K562 (cell line): ENCODE data around the gene ATP6V1G1. TPM values are rescaled to one million over a fixed set of nuclear protein-coding genes. Genes with fewer than 3 reads are reported as not detected.

ENCODE experiments used
- ARHGAP35 ChIP-seq: fragments of 450-650 bp; IDR thresholded peaks from 2 replicates; pipeline ENCODE4 v1.6.1; 2018; ENCODE audit not compliant: partially characterized antibody
- HDAC6 ChIP-seq: IDR thresholded peaks from 2 replicates; pipeline ENCODE4 v1.6.1; 2012; ENCODE audit warnings: low read depth, mild to moderate bottlenecking, control low read depth, inconsistent platforms, low read length, moderate library complexity
- HSF4 ChIP-seq: fragments of 250-450 bp; sonication (Bioruptor Pico); IDR thresholded peaks from 2 replicates; pipeline ENCODE4 v2.1.2; 2022; ENCODE audit warnings: mild to moderate bottlenecking, moderate library complexity, borderline replicate concordance
- KLF16 ChIP-seq: IDR thresholded peaks from 2 replicates; pipeline ENCODE4 v1.6.1; 2016; ENCODE audit warnings: antibody characterized with exemption
- MNT ChIP-seq, 2 experiments: fragments of 450-650 bp; conservative IDR thresholded peaks; 2 replicates each; pipeline ENCODE4 v1.6.1; 2017; ENCODE audit warnings: mild to moderate bottlenecking in 2 of 2, moderate library complexity in 2 of 2
- MTA3 ChIP-seq: fragments of 450-650 bp; formaldehyde crosslinking; IDR thresholded peaks from 2 replicates; pipeline ENCODE4 v1.6.1; 2017; ENCODE audit warnings: mild to moderate bottlenecking, borderline replicate concordance
- NR2C2 ChIP-seq, 2 experiments: fragments of 200-800 bp in 1 of 2; sonication (Bioruptor generic) in 1 of 2; sonication (generic) in 1 of 2; formaldehyde crosslinking in 1 of 2; IDR thresholded peaks; 2 replicates each; pipeline versions ENCODE4 v1.6.1 to v1.8.0; 2016 to 2022; ENCODE audit warnings: mild to moderate bottlenecking in 1 of 2, missing compliant biosample characterization in 1 of 2, missing genetic modification characterization in 1 of 2, missing genetic modification reagents in 1 of 2
- THAP7 ChIP-seq: fragments of 250-450 bp; sonication (Bioruptor Pico); IDR thresholded peaks from 2 replicates; pipeline ENCODE4 v1.5.0; 2021
- ZBTB26 ChIP-seq: fragments of 450-650 bp; formaldehyde crosslinking; IDR thresholded peaks from 2 replicates; pipeline ENCODE4 v1.4.0; 2022; ENCODE audit warnings: missing genetic modification characterization
- ZNF184 ChIP-seq: sonication (generic); formaldehyde crosslinking; IDR thresholded peaks from 2 replicates; pipeline ENCODE4 v1.5.0; 2020; ENCODE audit warnings: missing genetic modification reagents
- ZSCAN32 ChIP-seq: fragments of 450-650 bp; formaldehyde crosslinking; IDR thresholded peaks from 2 replicates; pipeline ENCODE4 v1.4.0; 2020; ENCODE audit warnings: mild to moderate bottlenecking, moderate library complexity
- polyA plus RNA-seq, 8 experiments: library from polyadenylated mRNA; depleted of rRNA in 4 of 8; stranded (reverse) in 5 of 8; unstranded in 3 of 8; fragments of >200 nt; fragmentation: Nextera tagmentation in 2 of 8; fragmentation: Illumina TruSeq in 1 of 8; extraction: Ambion mirVana in 2 of 8; extraction: Trizol in 1 of 8; gene quantifications; 2 replicates each; pipeline versions ENCODE4 v1.2.1 to v1.2.3, GENCODE V29; 2011 to 2014; ENCODE audit warnings: inconsistent platforms in 1 of 8, missing spikeins in 1 of 8
- total RNA-seq, 7 experiments: library from RNA; depleted of rRNA in 6 of 7; stranded (reverse); fragments of >200 nt in 6 of 7; fragmentation: Illumina TruSeq in 2 of 7; extraction: Trizol in 2 of 7; gene quantifications; 2 replicates each; pipeline versions ENCODE4 v1.2.1 to v1.2.3, GENCODE V29; 2011 to 2021; ENCODE audit warnings: low replicate concordance in 1 of 7
- TF ChIP-seq, protein P1 (sequence below): fragments of 450-650 bp; formaldehyde crosslinking; conservative IDR thresholded peaks from 2 replicates; pipeline ENCODE4 v1.4.0; 2022; ENCODE audit warnings: mild to moderate bottlenecking, missing genetic modification characterization
- TF ChIP-seq, protein P2 (sequence below): IDR thresholded peaks from 2 replicates; pipeline ENCODE4 v1.6.1; 2011; ENCODE audit warnings: borderline replicate concordance, low read depth, mild to moderate bottlenecking, moderate library complexity, low read length; ENCODE audit not compliant: insufficient read depth, poor library complexity, severe bottlenecking
- TF ChIP-seq, protein P3 (sequence below): fragments of 250-450 bp; sonication (Bioruptor Pico); IDR thresholded peaks from 2 replicates; pipeline ENCODE4 v1.9.0; 2021; ENCODE audit warnings: mild to moderate bottlenecking
- TF ChIP-seq, protein P4 (sequence below): fragments of 450-650 bp; formaldehyde crosslinking; IDR thresholded peaks from 2 replicates; pipeline ENCODE4 v1.4.0; 2020; ENCODE audit warnings: mild to moderate bottlenecking, moderate library complexity

ATP6V1G1 gene
- total and polyA plus RNA-seq, 9 of the 15 experiments (the other 6 are each of a cell fraction or from before 2014, with no cell fraction given): 88.4 to 492 (median 193) TPM

- TF ChIP-seq, protein P1, sequence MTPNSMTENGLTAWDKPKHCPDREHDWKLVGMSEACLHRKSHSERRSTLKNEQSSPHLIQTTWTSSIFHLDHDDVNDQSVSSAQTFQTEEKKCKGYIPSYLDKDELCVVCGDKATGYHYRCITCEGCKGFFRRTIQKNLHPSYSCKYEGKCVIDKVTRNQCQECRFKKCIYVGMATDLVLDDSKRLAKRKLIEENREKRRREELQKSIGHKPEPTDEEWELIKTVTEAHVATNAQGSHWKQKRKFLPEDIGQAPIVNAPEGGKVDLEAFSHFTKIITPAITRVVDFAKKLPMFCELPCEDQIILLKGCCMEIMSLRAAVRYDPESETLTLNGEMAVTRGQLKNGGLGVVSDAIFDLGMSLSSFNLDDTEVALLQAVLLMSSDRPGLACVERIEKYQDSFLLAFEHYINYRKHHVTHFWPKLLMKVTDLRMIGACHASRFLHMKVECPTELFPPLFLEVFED (CRISPR knock-in tag): no peak; the same call in 1 of the 2 replicates
- TF ChIP-seq, protein P2, sequence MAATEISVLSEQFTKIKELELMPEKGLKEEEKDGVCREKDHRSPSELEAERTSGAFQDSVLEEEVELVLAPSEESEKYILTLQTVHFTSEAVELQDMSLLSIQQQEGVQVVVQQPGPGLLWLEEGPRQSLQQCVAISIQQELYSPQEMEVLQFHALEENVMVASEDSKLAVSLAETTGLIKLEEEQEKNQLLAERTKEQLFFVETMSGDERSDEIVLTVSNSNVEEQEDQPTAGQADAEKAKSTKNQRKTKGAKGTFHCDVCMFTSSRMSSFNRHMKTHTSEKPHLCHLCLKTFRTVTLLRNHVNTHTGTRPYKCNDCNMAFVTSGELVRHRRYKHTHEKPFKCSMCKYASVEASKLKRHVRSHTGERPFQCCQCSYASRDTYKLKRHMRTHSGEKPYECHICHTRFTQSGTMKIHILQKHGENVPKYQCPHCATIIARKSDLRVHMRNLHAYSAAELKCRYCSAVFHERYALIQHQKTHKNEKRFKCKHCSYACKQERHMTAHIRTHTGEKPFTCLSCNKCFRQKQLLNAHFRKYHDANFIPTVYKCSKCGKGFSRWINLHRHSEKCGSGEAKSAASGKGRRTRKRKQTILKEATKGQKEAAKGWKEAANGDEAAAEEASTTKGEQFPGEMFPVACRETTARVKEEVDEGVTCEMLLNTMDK: peak; percentile 0
- TF ChIP-seq ZSCAN32 (CRISPR knock-in tag) (no peak), HSF4 (CRISPR knock-in tag) (no peak), MTA3 (no peak), NR2C2 (CRISPR knock-in tag; IDR thresholded peaks at IDR 0.05) (peak; percentile 74), NR2C2 (tag; IDR thresholded peaks at IDR 0.05) (peak; percentile 47), ARHGAP35 (no peak), MNT (conservative IDR thresholded peaks at IDR 0.05) (peak; percentile 66 to 78), ZBTB26 (no peak), KLF16 (no peak), HDAC6 (no peak), ZNF184 (CRISPR knock-in tag) (no peak), THAP7 (CRISPR knock-in tag) (no peak)
- TF ChIP-seq, protein P3, sequence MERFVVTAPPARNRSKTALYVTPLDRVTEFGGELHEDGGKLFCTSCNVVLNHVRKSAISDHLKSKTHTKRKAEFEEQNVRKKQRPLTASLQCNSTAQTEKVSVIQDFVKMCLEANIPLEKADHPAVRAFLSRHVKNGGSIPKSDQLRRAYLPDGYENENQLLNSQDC (CRISPR knock-in tag): no peak
- TF ChIP-seq, protein P4, sequence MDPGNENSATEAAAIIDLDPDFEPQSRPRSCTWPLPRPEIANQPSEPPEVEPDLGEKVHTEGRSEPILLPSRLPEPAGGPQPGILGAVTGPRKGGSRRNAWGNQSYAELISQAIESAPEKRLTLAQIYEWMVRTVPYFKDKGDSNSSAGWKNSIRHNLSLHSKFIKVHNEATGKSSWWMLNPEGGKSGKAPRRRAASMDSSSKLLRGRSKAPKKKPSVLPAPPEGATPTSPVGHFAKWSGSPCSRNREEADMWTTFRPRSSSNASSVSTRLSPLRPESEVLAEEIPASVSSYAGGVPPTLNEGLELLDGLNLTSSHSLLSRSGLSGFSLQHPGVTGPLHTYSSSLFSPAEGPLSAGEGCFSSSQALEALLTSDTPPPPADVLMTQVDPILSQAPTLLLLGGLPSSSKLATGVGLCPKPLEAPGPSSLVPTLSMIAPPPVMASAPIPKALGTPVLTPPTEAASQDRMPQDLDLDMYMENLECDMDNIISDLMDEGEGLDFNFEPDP (CRISPR knock-in tag): no peak
Measured at GRCh38 chr9:114587345-114588202, at the start of gene ATP6V1G1 (continued).
